GM21717 (cell line): ENCODE measurements around the gene RASA1.

Experiments
- ATAC-seq: cut with Tn5 transposase; IDR thresholded peaks from one replicate; pipeline ENCODE4 v1.9.1; 2021; ENCODE audit warnings: mild to moderate bottlenecking, moderate library complexity; ENCODE audit not compliant: unreplicated experiment

Gene RASA1

GRCh38 chr5:87438231-87438630 lies 170.5 kb downstream of the RASA1 start:
- ATAC-seq = no peak
